Activated CD8-positive, alpha-beta memory T cell treated with anti-CD3 and anti-CD28 coated beads, Interleukin-2, amount 10 ng/mL, durations not matched to agents 7 days and 5 days (primary cell): ENCODE results near the gene TPRKB. TPM values are rescaled to one million over a fixed set of nuclear protein-coding genes. Genes with fewer than 3 reads are reported as not detected.
"Not testable (repeated sequence)": the region's sequence is repeated elsewhere in the genome, so short reads cannot be mapped to it uniquely, and the experiment has no call there.

Experiments used
- ATAC-seq: fragments of 150-1000 bp; cut with Tn5 transposase; one replicate; pipeline ENCODE4 v1.10.0; 2021; ENCODE audit warnings: moderate library complexity
- CTCF ChIA-PET: fragments of 350-600 bp; sonication (Branson Sonifier 250); formaldehyde crosslinking; loops from one replicate; lab custom pipeline; 2021; ENCODE audit warnings: antibody characterized with exemption; lab: Charles Lee
- DNase-seq: peaks from one replicate; pipeline ENCODE4 v3.0.0-alpha.2; 2020
- H3K27ac Mint-ChIP-seq: one replicate; pipeline ENCODE4 v1.8.0; 2021; ENCODE audit warnings: mild to moderate bottlenecking, mixed read lengths
- H3K27me3 Mint-ChIP-seq: one replicate; pipeline ENCODE4 v1.8.0; 2021; ENCODE audit warnings: mixed read lengths
- H3K36me3 Mint-ChIP-seq: one replicate; pipeline ENCODE4 v1.8.0; 2021; ENCODE audit warnings: mild to moderate bottlenecking, mixed read lengths
- H3K4me1 Mint-ChIP-seq: one replicate; pipeline ENCODE4 v1.8.0; 2021; ENCODE audit warnings: mixed read lengths
- H3K4me3 Mint-ChIP-seq: one replicate; pipeline ENCODE4 v1.8.0; 2021; ENCODE audit warnings: mild to moderate bottlenecking, moderate library complexity, mixed read lengths
- H3K9me3 Mint-ChIP-seq: one replicate; pipeline ENCODE4 v1.8.0; 2022; ENCODE audit warnings: low read depth, mixed read lengths
- total RNA-seq, 2 experiments: library from RNA; stranded (reverse); gene quantifications; one replicate each; pipeline ENCODE4 v1.2.3, GENCODE V29; 2021

TPRKB gene
- total RNA-seq, 2 experiments from 2014 or later = 36.0 to 36.7 TPM

- CTCF ChIA-PET, H3K27me3 Mint-ChIP-seq, H3K9me3 Mint-ChIP-seq, DNase-seq, H3K27ac Mint-ChIP-seq, ATAC-seq, H3K4me3 Mint-ChIP-seq, H3K4me1 Mint-ChIP-seq: not testable (repeated sequence)
- H3K36me3 Mint-ChIP-seq = peaks cover 26% of the 10 kb centered on the region
Observed at GRCh38 chr2:73726657-73727056, 10.5 kb downstream of the TPRKB start.

- Mint-ChIP-seq H3K4me1 (no peaks in the 10 kb centered on the region), H3K27ac (no peak overlapping the region), H3K9me3 (peaks cover 3% of the 10 kb centered on the region), H3K36me3 (peaks cover 4% of the 10 kb centered on the region), H3K27me3 (peaks cover 11% of the 10 kb centered on the region), H3K4me3 (no peak overlapping the region)
- DNase-seq = no peak
- no peak for ATAC-seq
- CTCF ChIA-PET = no interaction called here
Observed at GRCh38 chr2:73718851-73719621, 18.1 kb downstream of the TPRKB start.

GRCh38 chr2:73718421-73718820 is 18.7 kb downstream of the TPRKB start:
- ATAC-seq = no peak
- no peak overlapping the region for H3K27ac Mint-ChIP-seq
- H3K4me1 Mint-ChIP-seq = no peaks in the 10 kb centered on the region
- peaks cover 15% of the 10 kb centered on the region for H3K27me3 Mint-ChIP-seq
- no peak overlapping the region for H3K4me3 Mint-ChIP-seq
- peaks cover 6% of the 10 kb centered on the region for H3K9me3 Mint-ChIP-seq
- CTCF ChIA-PET = no interaction called here
- no peak for DNase-seq
- H3K36me3 Mint-ChIP-seq = peaks cover 4% of the 10 kb centered on the region

- H3K4me3 Mint-ChIP-seq, H3K9me3 Mint-ChIP-seq, DNase-seq, H3K36me3 Mint-ChIP-seq, H3K4me1 Mint-ChIP-seq, CTCF ChIA-PET, ATAC-seq, H3K27ac Mint-ChIP-seq: not testable (repeated sequence)
- peaks cover 15% of the 10 kb centered on the region for H3K27me3 Mint-ChIP-seq
Observed at GRCh38 chr2:73717695-73718094, 19.4 kb downstream of the TPRKB start.

GRCh38 chr2:73717251-73717606 is 19.9 kb downstream of the TPRKB start:
- H3K36me3 Mint-ChIP-seq = peaks cover 3% of the 10 kb centered on the region
- DNase-seq (no peak), ATAC-seq (no peak)
- H3K27me3 Mint-ChIP-seq = peaks cover 15% of the 10 kb centered on the region
- CTCF ChIA-PET = no interaction called here
- H3K27ac Mint-ChIP-seq = no peak overlapping the region
- H3K9me3 Mint-ChIP-seq = peaks cover 6% of the 10 kb centered on the region
- H3K4me1 Mint-ChIP-seq = no peaks in the 10 kb centered on the region
- H3K4me3 Mint-ChIP-seq = no peak overlapping the region

GRCh38 chr2:73716543-73717250 is 20.4 kb downstream of the TPRKB start:
- Mint-ChIP-seq H3K4me3 (no peak overlapping the region), H3K4me1 (no peaks in the 10 kb centered on the region), H3K9me3 (peaks cover 6% of the 10 kb centered on the region), H3K36me3 (peaks cover 3% of the 10 kb centered on the region), H3K27me3 (peaks cover 15% of the 10 kb centered on the region), H3K27ac (no peak overlapping the region)
- DNase-seq = no peak
- CTCF ChIA-PET = no interaction called here
- no peak for ATAC-seq

- CTCF ChIA-PET = no interaction called here
- ATAC-seq = no peak
- peaks cover 15% of the 10 kb centered on the region for H3K27me3 Mint-ChIP-seq
- no peak overlapping the region for H3K27ac Mint-ChIP-seq
- H3K4me3 Mint-ChIP-seq = no peak overlapping the region
- DNase-seq = no peak
- H3K4me1 Mint-ChIP-seq = no peaks in the 10 kb centered on the region
- H3K36me3 Mint-ChIP-seq = peaks cover 3% of the 10 kb centered on the region
- peaks cover 6% of the 10 kb centered on the region for H3K9me3 Mint-ChIP-seq
Observed at GRCh38 chr2:73714091-73714490, 23.1 kb downstream of the TPRKB start.

GRCh38 chr2:73708527-73708926 is 28.6 kb downstream of the TPRKB start:
- CTCF ChIA-PET = no interaction called here
- ATAC-seq = no peak

GRCh38 chr2:73707636-73708035 is 29.5 kb downstream of the TPRKB start:
- Mint-ChIP-seq H3K9me3 (no peaks in the 10 kb centered on the region), H3K27me3 (peaks cover 3% of the 10 kb centered on the region), H3K4me3 (no peak overlapping the region), H3K27ac (no peak overlapping the region), H3K4me1 (no peaks in the 10 kb centered on the region), H3K36me3 (no peaks in the 10 kb centered on the region)
- CTCF ChIA-PET = no interaction called here
- no peak for ATAC-seq
- no peak for DNase-seq

More at GRCh38 chr2:73708527-73708926, 28.6 kb downstream of the TPRKB start:
- Mint-ChIP-seq H3K4me1 (no peaks in the 10 kb centered on the region), H3K9me3 (peaks cover under 1% of the 10 kb centered on the region), H3K36me3 (no peaks in the 10 kb centered on the region), H3K4me3 (no peak overlapping the region), H3K27ac (no peak overlapping the region), H3K27me3 (peaks cover 4% of the 10 kb centered on the region)
- DNase-seq = no peak

GRCh38 chr2:73707058-73707457 is 30.1 kb downstream of the TPRKB start:
- H3K27me3 Mint-ChIP-seq = peaks cover 3% of the 10 kb centered on the region
- H3K27ac Mint-ChIP-seq = no peak overlapping the region
- H3K4me1 Mint-ChIP-seq = no peaks in the 10 kb centered on the region
- H3K36me3 Mint-ChIP-seq = no peaks in the 10 kb centered on the region
- CTCF ChIA-PET = interaction anchor here (0.7 to 1.0 kb wide), 2 partner anchors 684 to 1214 kb away, joined by 3 read pairs; no protein-coding TSS in a partner anchor
- no peaks in the 10 kb centered on the region for H3K9me3 Mint-ChIP-seq
- ATAC-seq = no peak
- DNase-seq = no peak
- H3K4me3 Mint-ChIP-seq = no peak overlapping the region

- Mint-ChIP-seq H3K4me1 (no peaks in the 10 kb centered on the region), H3K27me3 (peaks cover 6% of the 10 kb centered on the region), H3K4me3 (no peak overlapping the region), H3K9me3 (no peaks in the 10 kb centered on the region), H3K36me3 (no peaks in the 10 kb centered on the region), H3K27ac (no peak overlapping the region)
- no peak for DNase-seq
- CTCF ChIA-PET = no interaction called here
- ATAC-seq = no peak
Observed at GRCh38 chr2:73705091-73705490, 32.1 kb downstream of the TPRKB start.

- Mint-ChIP-seq H3K36me3 (no peaks in the 10 kb centered on the region), H3K4me3 (no peak overlapping the region), H3K9me3 (no peaks in the 10 kb centered on the region), H3K4me1 (no peaks in the 10 kb centered on the region), H3K27ac (no peak overlapping the region), H3K27me3 (peaks cover 7% of the 10 kb centered on the region)
- CTCF ChIA-PET = interaction anchor here (1.0 kb wide), 1 partner anchor 14 kb away, joined by 3 read pairs; no protein-coding TSS in a partner anchor
- ATAC-seq (no peak), DNase-seq (no peak)
Observed at GRCh38 chr2:73704285-73704684, 32.9 kb downstream of the TPRKB start.

GRCh38 chr2:73703675-73704074 is 33.5 kb downstream of the TPRKB start:
- H3K4me3 Mint-ChIP-seq = no peak overlapping the region
- peaks cover 7% of the 10 kb centered on the region for H3K27me3 Mint-ChIP-seq
- ATAC-seq = no peak
- H3K4me1 Mint-ChIP-seq = no peaks in the 10 kb centered on the region
- H3K27ac Mint-ChIP-seq = no peak overlapping the region
- DNase-seq = no peak
- H3K9me3 Mint-ChIP-seq = no peaks in the 10 kb centered on the region
- H3K36me3 Mint-ChIP-seq = no peaks in the 10 kb centered on the region
- CTCF ChIA-PET = interaction anchor here (1.0 kb wide), 1 partner anchor 14 kb away, joined by 3 read pairs; no protein-coding TSS in a partner anchor
